HCT116 (cell line): ENCODE results near the gene DSPP.

Source experiments
- POLR2AphosphoS5 ChIP-seq: IDR thresholded peaks from 2 replicates; pipeline ENCODE4 v1.6.1; 2011; ENCODE audit warnings: mild to moderate bottlenecking, low read depth, low read length, moderate library complexity
- RAD21 ChIP-seq: IDR thresholded peaks from 2 replicates; pipeline ENCODE4 v1.6.1; 2012; ENCODE audit warnings: low read depth, mild to moderate bottlenecking
- SP1 ChIP-seq: IDR thresholded peaks from 2 replicates; pipeline ENCODE4 v1.6.1; 2012; ENCODE audit warnings: low read depth
- ZFX ChIP-seq: fragments of 450-650 bp; IDR thresholded peaks from 2 replicates; pipeline ENCODE4 v1.6.1; 2017
- TF ChIP-seq, protein P1 (sequence below), 3 experiments: fragments of 200-600 bp in 1 of 3; sonication (generic) in 1 of 3; IDR thresholded peaks in 2 of 3; conservative IDR thresholded peaks in 1 of 3; 2 replicates each; pipeline ENCODE4 v1.5.1; 2012 to 2017; ENCODE audit warnings: low read depth in 2 of 3, low read length in 2 of 3, antibody characterized with exemption in 1 of 3, borderline replicate concordance in 1 of 3, control low read depth in 1 of 3, mild to moderate bottlenecking in 1 of 3, mixed read lengths in 1 of 3, mixed run types in 1 of 3, moderate library complexity in 1 of 3; ENCODE audit not compliant: insufficient read depth in 1 of 3
- TF ChIP-seq, protein P2 (sequence below): IDR thresholded peaks from 2 replicates; pipeline ENCODE4 v1.6.1; 2012

- TF ChIP-seq, protein P1, sequence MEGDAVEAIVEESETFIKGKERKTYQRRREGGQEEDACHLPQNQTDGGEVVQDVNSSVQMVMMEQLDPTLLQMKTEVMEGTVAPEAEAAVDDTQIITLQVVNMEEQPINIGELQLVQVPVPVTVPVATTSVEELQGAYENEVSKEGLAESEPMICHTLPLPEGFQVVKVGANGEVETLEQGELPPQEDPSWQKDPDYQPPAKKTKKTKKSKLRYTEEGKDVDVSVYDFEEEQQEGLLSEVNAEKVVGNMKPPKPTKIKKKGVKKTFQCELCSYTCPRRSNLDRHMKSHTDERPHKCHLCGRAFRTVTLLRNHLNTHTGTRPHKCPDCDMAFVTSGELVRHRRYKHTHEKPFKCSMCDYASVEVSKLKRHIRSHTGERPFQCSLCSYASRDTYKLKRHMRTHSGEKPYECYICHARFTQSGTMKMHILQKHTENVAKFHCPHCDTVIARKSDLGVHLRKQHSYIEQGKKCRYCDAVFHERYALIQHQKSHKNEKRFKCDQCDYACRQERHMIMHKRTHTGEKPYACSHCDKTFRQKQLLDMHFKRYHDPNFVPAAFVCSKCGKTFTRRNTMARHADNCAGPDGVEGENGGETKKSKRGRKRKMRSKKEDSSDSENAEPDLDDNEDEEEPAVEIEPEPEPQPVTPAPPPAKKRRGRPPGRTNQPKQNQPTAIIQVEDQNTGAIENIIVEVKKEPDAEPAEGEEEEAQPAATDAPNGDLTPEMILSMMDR (IDR thresholded peaks at IDR 0.05 in 2 of 3, conservative IDR thresholded peaks at IDR 0.05 in 1 of 3; ENCODE audit: borderline replicate concordance in 1 of 3, insufficient read depth in 1 of 3, low read depth in 2 of 3, low read length in 2 of 3): no peak
- TF ChIP-seq POLR2AphosphoS5: no peak
- TF ChIP-seq, protein P2, sequence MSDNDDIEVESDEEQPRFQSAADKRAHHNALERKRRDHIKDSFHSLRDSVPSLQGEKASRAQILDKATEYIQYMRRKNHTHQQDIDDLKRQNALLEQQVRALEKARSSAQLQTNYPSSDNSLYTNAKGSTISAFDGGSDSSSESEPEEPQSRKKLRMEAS: no peak
- TF ChIP-seq SP1: no peak
- no peak for TF ChIP-seq ZFX
- no peak for TF ChIP-seq RAD21
These were observed 47.5 kb upstream of the DSPP start for GRCh38 chr4:87560802-87561201.
